ENCODE data around the gene SPRYD3.

- TF ChIP-seq CTCF (IDR thresholded peaks at IDR 0.05; ENCODE audit: low read depth, low read length) (no peak), EZH2phosphoT487 (IDR thresholded peaks at IDR 0.05; ENCODE audit: low read depth) (no peak)
These were observed 20.3 kb downstream of the SPRYD3 start for GRCh38 chr12:53058674-53059433.
